Fibroblast of skin of left biceps (primary cell): ENCODE measurements around the gene CHD6.

ENCODE experiments used
- DNase-seq, 2 experiments: peaks; one replicate each; pipeline ENCODE4 v3.0.0-alpha.2; 2013; ENCODE audit warnings: low read depth in 2 of 2

Gene CHD6

DNA sequence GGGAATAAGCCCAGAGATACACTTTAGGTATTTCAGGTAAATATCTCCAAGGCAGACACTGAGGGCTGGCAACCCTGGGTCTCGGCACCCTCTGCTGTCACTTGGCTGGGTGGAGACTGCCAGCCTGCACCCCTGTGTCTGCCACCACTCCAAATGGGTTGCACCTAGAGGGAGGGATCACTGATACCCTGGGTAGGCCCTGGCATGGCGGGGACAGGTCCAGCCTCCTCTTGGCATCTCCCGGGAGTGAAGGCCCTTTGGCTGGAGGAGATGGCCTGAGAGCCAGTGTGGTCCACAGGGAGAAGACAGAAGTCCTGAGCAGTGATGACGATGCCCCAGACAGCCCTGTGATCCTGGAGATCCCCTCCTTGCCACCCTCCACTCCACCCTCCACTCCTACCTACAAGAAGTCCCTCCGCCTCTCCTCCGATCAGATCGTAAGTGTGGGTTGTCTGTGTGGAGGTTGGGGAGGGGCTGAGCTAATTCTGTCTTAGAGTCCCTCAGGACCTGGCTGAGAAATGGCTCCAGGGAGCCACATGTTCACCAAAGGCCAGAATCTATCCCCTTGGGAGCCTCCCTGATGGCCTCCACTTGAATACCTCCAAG is 262.5 kb downstream of the CHD6 start:
- no peak for DNase-seq

- DNase-seq: no peak
These were observed 263.0 kb downstream of the CHD6 start for GRCh38 chr20:41355192-41355591.

GRCh38 chr20:41353530-41353929 is 264.6 kb downstream of the CHD6 start:
- DNase-seq: no peak

- no peak for DNase-seq
These were observed 265.5 kb downstream of the CHD6 start for GRCh38 chr20:41352666-41353065.

GRCh38 chr20:41352106-41352505 is 266.1 kb downstream of the CHD6 start:
- no peak for DNase-seq
